ELF-1 (cell line): ENCODE measurements around the gene KCND2.
"Not testable (repeated sequence)": the region's sequence is repeated elsewhere in the genome, so short reads cannot be mapped to it uniquely, and the experiment has no call there.

Experiments used
- DNase-seq: peaks from one replicate; pipeline ENCODE4 v3.0.0-alpha.2; 2016; ENCODE audit warnings: low read depth, low spot score

The KCND2 gene

GRCh38 chr7:120742372-120742771 is 469.4 kb downstream of the KCND2 start:
- peak; percentile 26 for DNase-seq

- DNase-seq = no peak
Observed at GRCh38 chr7:120743128-120743527, 470.2 kb downstream of the KCND2 start.

- DNase-seq = no peak
Observed at GRCh38 chr7:120760050-120760449, 487.1 kb downstream of the KCND2 start.

- DNase-seq = no peak
Observed at GRCh38 chr7:120760851-120761250, 487.9 kb downstream of the KCND2 start.

GRCh38 chr7:120770206-120770605 is 497.2 kb downstream of the KCND2 start:
- no peak for DNase-seq

GRCh38 chr7:120774481-120774880 is 501.5 kb downstream of the KCND2 start:
- DNase-seq = no peak

- DNase-seq = no peak
Observed at GRCh38 chr7:120775755-120776154, 502.8 kb downstream of the KCND2 start.

GRCh38 chr7:120779078-120779477 is 506.1 kb downstream of the KCND2 start:
- not testable (repeated sequence) for DNase-seq

- DNase-seq = not testable (repeated sequence)
Observed at GRCh38 chr7:120780451-120780850, 507.5 kb downstream of the KCND2 start.

GRCh38 chr7:120780938-120781337 is 508.0 kb downstream of the KCND2 start:
- DNase-seq = no peak

DNA sequence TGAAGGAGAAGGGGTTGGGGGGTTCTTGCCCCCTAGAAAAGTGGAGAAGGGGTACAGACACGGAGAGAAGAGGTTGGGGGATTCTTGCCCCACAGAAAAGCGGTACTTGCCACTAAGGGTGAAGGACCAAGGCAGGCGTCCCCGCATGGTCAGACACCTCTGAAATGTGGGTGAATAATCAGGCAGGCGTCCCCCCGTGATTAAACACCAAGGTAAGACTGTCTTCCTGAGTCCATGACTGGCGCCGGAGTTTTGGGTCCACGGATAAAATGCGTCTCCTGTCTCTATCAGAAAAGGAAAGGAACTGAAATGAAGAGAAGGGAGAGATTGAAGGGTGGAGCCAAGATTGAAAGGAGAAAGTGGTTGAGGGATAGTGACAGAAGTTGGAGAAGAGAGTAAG is 508.9 kb downstream of the KCND2 start:
- not testable (repeated sequence) for DNase-seq

GRCh38 chr7:120783273-120783672 is 510.3 kb downstream of the KCND2 start:
- no peak for DNase-seq

GRCh38 chr7:120783721-120784120 is 510.7 kb downstream of the KCND2 start:
- no peak for DNase-seq

DNA sequence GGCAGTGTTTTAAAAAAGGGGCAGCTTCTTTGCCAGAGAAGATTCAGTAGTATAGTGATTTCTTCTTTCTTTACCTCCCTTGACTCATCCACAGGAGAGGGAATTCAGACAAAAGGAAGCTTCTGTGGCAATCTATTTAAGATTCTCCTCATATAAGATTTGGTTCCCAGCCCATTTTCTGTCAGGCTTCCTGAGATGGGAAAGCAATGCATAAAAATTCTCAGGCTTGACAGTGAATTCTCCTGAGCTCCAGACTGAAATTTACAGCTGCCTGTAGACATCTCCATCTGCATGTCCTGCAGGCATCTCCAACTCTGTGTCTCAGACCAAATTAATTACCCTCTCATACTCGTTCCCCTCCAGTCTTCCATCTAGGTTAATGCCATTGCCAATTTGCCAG is 512.1 kb downstream of the KCND2 start:
- DNase-seq = no peak

- DNase-seq = peak; percentile 86
Observed at GRCh38 chr7:120792091-120792860, 519.3 kb downstream of the KCND2 start.

DNA sequence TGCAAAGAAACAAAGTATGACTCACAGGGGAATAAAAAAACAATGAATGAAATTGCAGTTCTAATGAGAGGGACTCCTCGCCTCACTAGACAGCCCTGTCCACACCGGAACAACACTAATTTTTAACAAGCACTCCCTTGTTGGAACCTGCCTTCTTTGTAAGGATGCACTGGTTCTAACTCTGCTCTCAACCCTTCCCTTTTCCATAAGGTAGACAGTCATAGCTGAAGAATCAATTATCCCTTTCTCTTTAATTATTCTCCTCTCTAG is 519.8 kb downstream of the KCND2 start:
- DNase-seq = no peak

DNA sequence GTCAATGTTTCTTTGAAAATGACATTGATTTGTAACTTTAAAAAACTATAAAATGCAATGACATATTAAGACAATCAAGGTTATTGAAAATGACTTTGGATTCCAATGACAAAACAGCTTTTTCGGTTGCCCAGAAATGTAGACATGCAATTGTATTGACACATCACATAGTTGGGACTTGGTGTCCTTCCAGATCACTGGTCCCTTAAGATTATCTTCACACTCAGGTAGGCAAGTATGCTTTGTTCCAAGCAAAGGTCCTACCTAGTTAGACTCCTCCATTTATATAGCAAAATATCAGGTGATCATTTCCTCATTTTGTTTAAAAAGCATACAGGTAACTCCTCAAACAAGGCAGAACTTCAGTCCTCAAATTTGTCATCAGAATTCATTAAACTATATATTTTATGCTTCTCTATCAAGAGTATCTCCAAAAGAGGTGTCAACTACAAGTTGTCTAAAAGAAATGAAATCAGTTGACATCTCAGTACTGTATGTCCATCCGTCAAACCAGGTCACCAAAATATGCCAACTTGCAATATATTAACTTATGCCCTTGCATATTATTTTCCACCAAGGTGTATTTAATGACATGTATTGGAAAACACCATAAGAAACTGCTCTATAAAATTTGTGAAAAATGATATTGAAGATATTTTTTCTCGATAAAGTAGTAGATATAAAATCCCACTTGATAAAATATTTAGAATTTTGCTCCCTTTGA is 520.4 kb downstream of the KCND2 start:
- no peak for DNase-seq

DNA sequence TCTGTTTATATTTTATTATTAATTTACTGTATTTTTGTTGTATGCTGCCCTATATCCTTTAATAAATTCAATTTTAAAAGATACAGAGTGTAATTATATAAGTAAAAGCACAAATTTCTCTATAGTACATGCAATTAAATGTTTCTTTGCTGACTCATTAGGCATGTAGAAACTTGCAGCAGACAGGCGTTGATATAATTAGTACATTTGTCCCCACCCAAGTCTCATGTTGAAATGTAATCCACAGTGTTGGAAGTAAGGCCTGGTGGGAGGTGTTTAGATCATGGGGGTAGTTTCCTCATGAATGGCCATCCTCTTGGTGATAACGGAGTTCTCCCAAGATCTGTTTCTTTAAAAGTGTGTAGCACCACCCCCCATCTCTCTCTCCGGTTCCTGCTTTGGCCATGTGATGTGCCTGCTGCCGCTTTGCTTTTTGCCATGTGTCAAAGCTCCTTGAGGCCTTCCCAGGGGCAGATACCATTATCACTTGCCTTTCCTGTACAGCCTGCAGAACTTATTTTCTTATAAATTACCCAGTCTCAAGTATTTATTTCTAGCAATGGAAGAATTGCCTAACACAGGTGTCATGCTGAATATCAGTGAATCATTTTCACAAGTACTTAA is 521.2 kb downstream of the KCND2 start:
- no peak for DNase-seq

DNA sequence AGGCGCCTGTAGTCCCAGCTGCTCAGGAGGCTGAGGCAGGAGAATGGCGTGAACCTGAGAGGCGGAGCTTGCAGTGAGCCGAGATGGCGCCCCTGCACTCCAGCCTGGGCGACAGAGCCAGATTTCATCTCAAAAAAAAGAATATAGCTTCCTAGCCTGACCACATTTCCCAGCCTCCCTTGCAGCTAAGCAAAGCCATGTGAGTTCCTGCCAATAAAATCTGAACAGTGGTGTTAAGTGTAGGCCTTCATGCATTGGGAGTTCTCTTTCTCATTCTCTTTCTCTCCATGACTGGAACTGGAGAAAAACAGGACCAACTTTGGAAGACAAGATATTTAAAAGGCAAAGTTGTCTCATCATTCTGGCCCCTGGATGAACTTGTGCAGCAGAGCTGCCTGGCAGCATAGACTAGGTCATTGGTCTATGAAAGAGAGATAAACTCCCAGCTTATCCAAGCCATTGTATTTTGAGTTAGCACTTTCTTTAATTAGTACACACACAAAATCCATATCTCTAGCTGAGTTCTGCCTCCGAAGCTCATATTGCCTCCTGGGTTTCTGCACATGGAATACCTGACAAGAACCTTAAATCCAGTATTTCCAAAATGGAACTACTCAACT is 524.2 kb downstream of the KCND2 start:
- DNase-seq = no peak

- DNase-seq = no peak
Observed at GRCh38 chr7:120799147-120799546, 526.2 kb downstream of the KCND2 start.
